Stimulated activated naive CD8-positive, alpha-beta T cell treated with anti-CD3 and anti-CD28 coated beads, Interleukin-15, amount 100 ng/mL, for 72 hours (primary cell): ENCODE measurements around the gene IHH.

Experiments
- ATAC-seq: fragments of 150-1000 bp; cut with Tn5 transposase; 2 replicates; pipeline ENCODE4 v1.10.0; 2021; ENCODE audit warnings: mild to moderate bottlenecking, moderate library complexity
- DNase-seq, 2 donors: peaks; one replicate each; pipeline ENCODE4 v3.0.0; 2021 to 2022
- H3K27ac Mint-ChIP-seq, 2 donors: one replicate each; pipeline ENCODE4 v1.8.0; 2022; ENCODE audit warnings: mild to moderate bottlenecking in 2 of 2, mixed read lengths in 2 of 2, moderate library complexity in 2 of 2
- H3K27me3 Mint-ChIP-seq: one replicate; pipeline ENCODE4 v1.8.0; 2022; ENCODE audit warnings: mixed read lengths
- H3K4me1 Mint-ChIP-seq: one replicate; pipeline ENCODE4 v1.8.0; 2022; ENCODE audit warnings: mild to moderate bottlenecking, mixed read lengths
- H3K4me3 Mint-ChIP-seq, 2 donors: one replicate each; pipeline ENCODE4 v1.8.0; 2022; ENCODE audit warnings: mild to moderate bottlenecking in 2 of 2, mixed read lengths in 2 of 2, moderate library complexity in 1 of 2
- H3K9me3 Mint-ChIP-seq, 2 donors: one replicate each; pipeline ENCODE4 v1.8.0; 2022; ENCODE audit warnings: mixed read lengths in 2 of 2

IHH gene

GRCh38 chr2:219034823-219035222, 25.9 kb downstream of the IHH start:
- no peak for DNase-seq
- ATAC-seq = no peak
- Mint-ChIP-seq H3K27me3 (peaks cover 87% of the 10 kb centered on the region), H3K27ac (no peak overlapping the region), H3K9me3 (no peaks in the 10 kb centered on the region), H3K4me3 (no peak overlapping the region), H3K4me1 (no peaks in the 10 kb centered on the region)

- ATAC-seq (no peak), DNase-seq (no peak)
- H3K27ac Mint-ChIP-seq = no peak overlapping the region
- H3K4me1 Mint-ChIP-seq = no peaks in the 10 kb centered on the region
- H3K9me3 Mint-ChIP-seq = no peaks in the 10 kb centered on the region
- no peak overlapping the region for H3K4me3 Mint-ChIP-seq
- peaks cover 76% of the 10 kb centered on the region for H3K27me3 Mint-ChIP-seq
Observed at GRCh38 chr2:219032051-219032745, 28.5 kb downstream of the IHH start.

GRCh38 chr2:219031005-219031738, 29.5 kb downstream of the IHH start:
- Mint-ChIP-seq H3K27ac (no peak overlapping the region), H3K4me3 (no peak overlapping the region), H3K27me3 (peaks cover 67% of the 10 kb centered on the region), H3K9me3 (no peaks in the 10 kb centered on the region), H3K4me1 (no peaks in the 10 kb centered on the region)
- peak; percentile 8 for ATAC-seq
- no peak for DNase-seq

DNA sequence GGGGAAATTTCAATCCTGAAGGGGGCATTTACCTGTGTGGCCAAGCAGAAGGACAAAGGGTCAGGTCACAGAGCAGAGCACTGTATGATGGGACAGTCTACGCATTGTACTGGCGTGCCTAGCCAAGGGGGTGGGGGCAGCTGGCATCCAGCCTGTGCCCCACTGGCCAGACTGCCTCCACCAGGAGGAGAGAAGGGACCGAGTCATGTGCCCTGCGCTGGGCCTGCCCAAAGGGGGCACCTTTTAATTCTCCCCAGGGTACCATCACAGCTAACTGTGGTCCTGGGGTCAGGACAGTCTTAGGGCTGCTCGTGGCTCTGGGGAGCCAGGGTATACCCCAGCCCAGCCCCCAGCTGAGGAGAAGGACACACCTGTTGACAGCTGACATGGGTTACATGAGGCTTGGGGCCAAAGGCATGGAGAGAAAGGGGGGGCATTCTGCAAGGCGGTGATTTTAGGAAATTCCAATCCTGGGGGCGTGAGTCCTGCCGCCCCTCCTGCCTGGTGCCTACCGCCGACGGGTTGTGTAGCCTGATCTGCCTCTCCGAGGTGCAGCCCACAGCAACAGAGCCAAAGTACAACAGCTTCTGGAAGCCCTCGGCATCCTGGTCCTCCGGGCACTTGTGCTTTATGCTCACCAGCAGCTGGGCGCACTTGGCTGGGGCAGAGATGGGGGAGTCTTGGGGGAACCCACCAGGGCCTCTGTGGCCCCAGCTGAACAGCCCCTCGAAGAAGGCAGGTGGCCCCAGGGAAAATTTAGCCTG, 30.4 kb downstream of the IHH start:
- H3K27ac Mint-ChIP-seq = no peak overlapping the region
- no peak for ATAC-seq

DNA sequence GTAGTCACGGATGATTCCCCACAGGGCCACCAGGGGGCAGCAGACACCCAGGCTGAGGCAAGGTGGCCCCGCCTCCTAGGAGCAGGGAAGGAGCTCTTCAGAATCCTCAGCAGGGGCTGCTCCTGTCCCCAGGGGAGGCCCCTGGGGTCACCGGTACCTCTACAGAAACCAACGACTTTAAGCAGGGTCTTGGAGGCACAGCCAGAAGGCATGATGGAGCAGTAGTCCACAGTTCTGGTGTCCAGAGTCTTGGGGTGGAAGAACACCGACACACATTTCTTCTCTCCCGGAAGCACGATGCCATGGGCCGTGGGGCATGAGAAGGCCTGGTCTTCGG, 30.9 kb downstream of the IHH start:
- Mint-ChIP-seq H3K4me1 (no peaks in the 10 kb centered on the region), H3K9me3 (no peaks in the 10 kb centered on the region), H3K27me3 (peaks cover 53% of the 10 kb centered on the region), H3K27ac (no peak overlapping the region), H3K4me3 (no peak overlapping the region)
- DNase-seq (peak; percentile 70 to 74), ATAC-seq (peak; percentile 78)

More for the DNA sequence above, 30.4 kb downstream of the IHH start:
- Mint-ChIP-seq H3K4me3 (no peak overlapping the region), H3K4me1 (no peaks in the 10 kb centered on the region), H3K9me3 (no peaks in the 10 kb centered on the region), H3K27me3 (peaks cover 59% of the 10 kb centered on the region)
- DNase-seq = no peak

DNA sequence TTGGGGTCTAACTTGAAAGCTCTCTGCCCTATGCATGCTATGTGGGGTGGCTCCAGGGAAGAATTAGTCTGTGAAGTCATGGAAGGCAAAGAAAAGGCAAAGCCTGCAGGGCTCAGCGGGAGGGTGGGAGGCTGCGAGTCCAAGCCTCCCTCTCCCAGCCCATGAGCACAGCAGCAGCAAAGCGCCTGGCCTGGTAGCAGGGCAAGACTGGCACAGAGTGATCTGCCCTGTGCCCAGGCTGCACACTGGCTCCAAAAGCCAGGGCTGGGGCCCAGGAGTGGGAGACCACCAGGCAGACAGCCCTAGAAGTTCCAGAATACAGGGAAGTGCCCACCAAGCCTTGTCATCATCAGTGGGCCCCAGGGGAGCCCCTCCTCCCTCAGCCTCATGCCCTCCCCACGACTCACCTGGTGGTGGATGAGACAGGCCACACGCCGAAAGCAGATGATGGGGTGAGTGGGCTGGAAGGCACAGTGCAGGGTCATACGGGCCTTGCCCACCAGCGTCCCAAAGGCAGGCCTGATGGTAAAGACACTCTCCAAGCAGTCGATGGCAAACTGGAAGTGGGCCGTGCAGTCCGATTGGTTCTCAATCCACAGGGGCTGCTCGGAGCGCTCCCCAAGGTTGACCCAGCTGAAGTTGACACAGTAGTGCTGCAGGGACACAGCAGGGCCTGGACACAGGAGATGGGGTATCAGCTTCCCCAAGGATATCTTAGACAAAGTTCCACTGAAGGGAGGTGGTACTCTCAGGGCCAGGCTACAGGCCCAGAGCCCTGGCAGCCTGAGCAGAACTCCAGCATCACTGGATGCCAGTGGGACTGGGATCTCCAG, 31.5 kb downstream of the IHH start:
- no peak for DNase-seq
- Mint-ChIP-seq H3K4me1 (no peaks in the 10 kb centered on the region), H3K9me3 (no peaks in the 10 kb centered on the region), H3K4me3 (no peak overlapping the region), H3K27me3 (peaks cover 48% of the 10 kb centered on the region), H3K27ac (no peak overlapping the region)
- ATAC-seq = peak; percentile 21

DNA sequence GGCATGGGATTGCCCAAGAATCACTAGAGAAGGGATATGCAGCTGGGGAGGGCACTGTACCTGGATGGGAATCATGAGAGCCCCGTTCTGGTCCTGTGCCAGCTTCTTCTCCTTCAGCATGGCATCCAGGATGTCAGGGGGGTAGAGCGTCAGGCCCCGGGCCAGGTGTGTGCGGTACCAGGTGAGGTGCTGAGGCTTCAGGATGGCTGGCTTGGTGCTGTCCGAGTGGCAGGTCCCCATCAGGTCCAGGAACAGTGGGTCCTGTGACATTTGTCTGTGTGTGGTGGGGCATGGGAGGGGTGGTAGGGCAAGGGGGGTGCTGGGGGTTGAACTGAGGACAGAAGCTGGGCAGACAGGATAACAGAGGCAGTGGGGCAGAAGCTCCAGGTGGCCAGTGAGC, 32.6 kb downstream of the IHH start:
- Mint-ChIP-seq H3K27me3 (peaks cover 39% of the 10 kb centered on the region), H3K27ac (no peak overlapping the region), H3K4me1 (no peaks in the 10 kb centered on the region), H3K9me3 (no peaks in the 10 kb centered on the region), H3K4me3 (no peak overlapping the region)
- DNase-seq (no peak), ATAC-seq (no peak)

- no peak for ATAC-seq
- Mint-ChIP-seq H3K4me1 (no peaks in the 10 kb centered on the region), H3K27ac (no peak overlapping the region), H3K9me3 (no peaks in the 10 kb centered on the region), H3K27me3 (peaks cover 39% of the 10 kb centered on the region), H3K4me3 (no peak overlapping the region)
- no peak for DNase-seq
Observed at GRCh38 chr2:219027511-219028055, 33.1 kb downstream of the IHH start.

DNA sequence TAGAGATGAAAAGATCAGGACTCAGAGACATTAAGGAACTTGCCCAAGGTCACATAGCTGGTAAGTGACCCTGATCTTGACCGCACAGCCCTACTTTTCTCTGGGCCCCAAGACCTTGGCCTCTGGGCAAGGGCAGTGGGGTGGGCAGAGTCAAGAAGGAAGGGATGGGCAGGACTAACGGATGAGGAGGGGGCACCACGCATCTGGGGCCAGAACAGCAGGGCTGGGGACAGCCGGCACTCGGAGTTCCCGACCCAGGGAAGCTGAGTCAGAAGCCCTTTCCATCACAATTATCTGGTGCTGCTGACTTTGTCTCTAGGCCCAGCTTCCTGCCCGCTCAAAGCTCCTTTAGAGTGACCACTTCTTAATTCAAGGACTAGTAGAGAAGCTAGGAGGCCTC, 33.8 kb downstream of the IHH start:
- H3K4me3 Mint-ChIP-seq = no peak overlapping the region
- H3K27me3 Mint-ChIP-seq = peaks cover 33% of the 10 kb centered on the region
- DNase-seq (no peak), ATAC-seq (no peak)
- H3K27ac Mint-ChIP-seq = no peak overlapping the region
- H3K9me3 Mint-ChIP-seq = no peaks in the 10 kb centered on the region
- H3K4me1 Mint-ChIP-seq = no peaks in the 10 kb centered on the region

GRCh38 chr2:219025637-219026585, 34.8 kb downstream of the IHH start:
- Mint-ChIP-seq H3K4me3 (no peak overlapping the region), H3K4me1 (no peaks in the 10 kb centered on the region), H3K27ac (peak overlapping the region in 1 of 2 donors; percentile 37), H3K9me3 (no peaks in the 10 kb centered on the region), H3K27me3 (peaks cover 23% of the 10 kb centered on the region)
- DNase-seq = no peak
- no peak for ATAC-seq

DNA sequence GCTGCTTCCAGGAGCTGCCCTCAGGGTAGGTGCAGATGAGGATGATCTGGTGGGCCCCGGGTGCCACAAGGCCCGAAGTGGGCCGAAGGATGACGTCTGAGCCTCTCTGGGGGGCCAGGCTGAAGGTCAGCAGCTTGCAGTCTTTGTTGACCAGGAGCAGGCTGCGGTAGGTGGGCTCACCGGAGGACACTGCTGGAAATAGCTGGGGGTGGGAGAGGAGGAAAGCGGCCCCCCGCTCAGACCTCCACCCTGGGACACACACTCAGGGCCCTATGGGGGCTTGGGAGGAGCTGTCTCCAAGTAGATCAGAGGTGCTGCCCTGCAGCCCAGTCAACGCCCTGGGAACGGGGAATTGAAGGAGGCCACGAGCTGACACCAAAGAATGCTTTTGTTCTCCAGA, 36.7 kb downstream of the IHH start:
- H3K4me1 Mint-ChIP-seq = no peaks in the 10 kb centered on the region
- no peak overlapping the region for H3K27ac Mint-ChIP-seq
- peaks cover 7% of the 10 kb centered on the region for H3K27me3 Mint-ChIP-seq
- H3K4me3 Mint-ChIP-seq = no peak overlapping the region
- no peaks in the 10 kb centered on the region for H3K9me3 Mint-ChIP-seq
- no peak for DNase-seq
- no peak for ATAC-seq

DNA sequence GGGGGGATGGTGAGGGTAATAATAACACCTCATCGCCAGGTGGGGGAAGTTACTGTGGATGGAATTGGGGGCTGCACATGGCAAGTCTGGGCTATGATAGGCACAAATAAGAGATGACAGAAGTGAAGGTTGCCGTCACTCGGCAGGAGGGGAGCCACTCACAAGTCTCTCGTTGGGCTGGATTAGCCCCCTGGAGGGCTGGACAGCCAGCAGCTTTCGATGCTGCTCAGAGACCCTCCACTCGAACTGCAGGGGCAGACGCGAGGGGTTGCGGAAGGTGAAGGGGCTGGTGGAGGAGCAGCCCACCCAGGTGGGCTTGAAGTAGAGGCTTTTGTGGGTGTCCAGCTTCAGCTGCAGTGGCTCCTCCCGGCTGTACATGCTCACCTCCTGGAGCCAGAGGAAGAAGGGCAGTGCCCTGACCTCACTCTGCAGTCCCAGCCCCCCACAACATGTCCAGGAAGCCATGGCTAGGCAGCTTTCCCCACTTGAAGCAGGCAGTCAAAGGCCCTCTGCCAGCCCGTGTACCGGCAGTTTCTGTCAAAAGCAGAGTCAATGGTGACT, 37.6 kb downstream of the IHH start:
- H3K27me3 Mint-ChIP-seq = peaks cover 7% of the 10 kb centered on the region

GRCh38 chr2:219022616-219023015, 38.1 kb downstream of the IHH start:
- no peaks in the 10 kb centered on the region for H3K9me3 Mint-ChIP-seq
- no peak for ATAC-seq
- H3K27ac Mint-ChIP-seq = no peak overlapping the region
- DNase-seq = no peak
- H3K4me3 Mint-ChIP-seq = no peak overlapping the region
- no peaks in the 10 kb centered on the region for H3K4me1 Mint-ChIP-seq
- peaks cover 7% of the 10 kb centered on the region for H3K27me3 Mint-ChIP-seq

More for the DNA sequence above, 37.6 kb downstream of the IHH start:
- DNase-seq (no peak), ATAC-seq (no peak)
- Mint-ChIP-seq H3K9me3 (no peaks in the 10 kb centered on the region), H3K4me3 (no peak overlapping the region), H3K27ac (no peak overlapping the region), H3K4me1 (no peaks in the 10 kb centered on the region)

- ATAC-seq = no peak
- H3K9me3 Mint-ChIP-seq = no peaks in the 10 kb centered on the region
- H3K4me1 Mint-ChIP-seq = no peaks in the 10 kb centered on the region
- no peak overlapping the region for H3K27ac Mint-ChIP-seq
- DNase-seq = no peak
- H3K4me3 Mint-ChIP-seq = no peak overlapping the region
- H3K27me3 Mint-ChIP-seq = peaks cover 7% of the 10 kb centered on the region
Observed at GRCh38 chr2:219022041-219022440, 38.7 kb downstream of the IHH start.
